MM.1S (cell line): ENCODE data around the gene FGFR1OP2.

Experiments
- EZH2phosphoT487 ChIP-seq: fragments of 300-600 bp; sonication (generic); IDR thresholded peaks from 2 replicates; pipeline ENCODE4 v1.6.1; 2018; ENCODE audit warnings: antibody characterized with exemption, low read length
- TF ChIP-seq, protein P1 (sequence below): fragments of 300-600 bp; sonication (generic); IDR thresholded peaks from 2 replicates; pipeline ENCODE4 v1.5.1; 2016; ENCODE audit warnings: antibody characterized with exemption, low read length, mixed read lengths

DNA sequence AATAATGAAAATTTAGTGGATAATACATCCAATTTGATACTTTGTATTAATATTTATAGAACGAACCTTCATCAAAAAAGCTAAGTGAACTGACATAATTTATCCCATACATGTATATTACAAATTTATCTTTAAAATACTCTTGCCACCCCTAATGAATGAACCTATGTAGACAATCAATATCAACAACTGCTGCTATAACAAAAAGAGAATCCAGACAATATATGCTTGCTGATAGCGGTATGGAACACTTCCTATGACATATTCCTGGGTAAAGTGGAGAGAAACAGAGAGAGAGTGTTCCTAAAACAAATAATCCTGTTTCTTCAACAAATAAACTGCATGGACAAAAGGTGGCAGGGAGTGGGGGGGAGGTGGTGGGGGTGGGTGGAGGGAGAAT, 44.6 kb downstream of the FGFR1OP2 start:
- TF ChIP-seq, protein P1, sequence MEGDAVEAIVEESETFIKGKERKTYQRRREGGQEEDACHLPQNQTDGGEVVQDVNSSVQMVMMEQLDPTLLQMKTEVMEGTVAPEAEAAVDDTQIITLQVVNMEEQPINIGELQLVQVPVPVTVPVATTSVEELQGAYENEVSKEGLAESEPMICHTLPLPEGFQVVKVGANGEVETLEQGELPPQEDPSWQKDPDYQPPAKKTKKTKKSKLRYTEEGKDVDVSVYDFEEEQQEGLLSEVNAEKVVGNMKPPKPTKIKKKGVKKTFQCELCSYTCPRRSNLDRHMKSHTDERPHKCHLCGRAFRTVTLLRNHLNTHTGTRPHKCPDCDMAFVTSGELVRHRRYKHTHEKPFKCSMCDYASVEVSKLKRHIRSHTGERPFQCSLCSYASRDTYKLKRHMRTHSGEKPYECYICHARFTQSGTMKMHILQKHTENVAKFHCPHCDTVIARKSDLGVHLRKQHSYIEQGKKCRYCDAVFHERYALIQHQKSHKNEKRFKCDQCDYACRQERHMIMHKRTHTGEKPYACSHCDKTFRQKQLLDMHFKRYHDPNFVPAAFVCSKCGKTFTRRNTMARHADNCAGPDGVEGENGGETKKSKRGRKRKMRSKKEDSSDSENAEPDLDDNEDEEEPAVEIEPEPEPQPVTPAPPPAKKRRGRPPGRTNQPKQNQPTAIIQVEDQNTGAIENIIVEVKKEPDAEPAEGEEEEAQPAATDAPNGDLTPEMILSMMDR = no peak
- TF ChIP-seq EZH2phosphoT487 = no peak
